ENCODE data around the gene TPM1.

- TF ChIP-seq POLR2A (IDR thresholded peaks at IDR 0.05) = no peak
- TF ChIP-seq, protein P1, sequence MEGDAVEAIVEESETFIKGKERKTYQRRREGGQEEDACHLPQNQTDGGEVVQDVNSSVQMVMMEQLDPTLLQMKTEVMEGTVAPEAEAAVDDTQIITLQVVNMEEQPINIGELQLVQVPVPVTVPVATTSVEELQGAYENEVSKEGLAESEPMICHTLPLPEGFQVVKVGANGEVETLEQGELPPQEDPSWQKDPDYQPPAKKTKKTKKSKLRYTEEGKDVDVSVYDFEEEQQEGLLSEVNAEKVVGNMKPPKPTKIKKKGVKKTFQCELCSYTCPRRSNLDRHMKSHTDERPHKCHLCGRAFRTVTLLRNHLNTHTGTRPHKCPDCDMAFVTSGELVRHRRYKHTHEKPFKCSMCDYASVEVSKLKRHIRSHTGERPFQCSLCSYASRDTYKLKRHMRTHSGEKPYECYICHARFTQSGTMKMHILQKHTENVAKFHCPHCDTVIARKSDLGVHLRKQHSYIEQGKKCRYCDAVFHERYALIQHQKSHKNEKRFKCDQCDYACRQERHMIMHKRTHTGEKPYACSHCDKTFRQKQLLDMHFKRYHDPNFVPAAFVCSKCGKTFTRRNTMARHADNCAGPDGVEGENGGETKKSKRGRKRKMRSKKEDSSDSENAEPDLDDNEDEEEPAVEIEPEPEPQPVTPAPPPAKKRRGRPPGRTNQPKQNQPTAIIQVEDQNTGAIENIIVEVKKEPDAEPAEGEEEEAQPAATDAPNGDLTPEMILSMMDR (IDR thresholded peaks at IDR 0.05) = no peak
- TF ChIP-seq POLR2AphosphoS5 (IDR thresholded peaks at IDR 0.05) = no peak
These were observed 19.1 kb upstream of the TPM1 start for GRCh38 chr15:63023351-63023945.

Measured in suprapubic skin (tissue), 4 donors.